AG10803 (cell line): Measurements from ENCODE around the gene MPPED2.

Experiments used
- DNase-seq: peaks from one replicate; pipeline ENCODE4 v3.0.0; 2010; ENCODE audit warnings: low read depth
- H3K4me3 ChIP-seq: 2 replicates; pipeline ENCODE4 v1.5.1; 2011; ENCODE audit warnings: mild to moderate bottlenecking, low read length, control low read depth
- TF ChIP-seq, protein P1 (sequence below): conservative IDR thresholded peaks from 2 replicates; pipeline ENCODE4 v1.5.1; 2011; ENCODE audit warnings: mild to moderate bottlenecking, low read length, control low read depth, inconsistent platforms

MPPED2 gene

GRCh38 chr11:30535818-30536217 is 50.3 kb downstream of the MPPED2 start:
- peak; percentile 1 for DNase-seq
- TF ChIP-seq, protein P1, sequence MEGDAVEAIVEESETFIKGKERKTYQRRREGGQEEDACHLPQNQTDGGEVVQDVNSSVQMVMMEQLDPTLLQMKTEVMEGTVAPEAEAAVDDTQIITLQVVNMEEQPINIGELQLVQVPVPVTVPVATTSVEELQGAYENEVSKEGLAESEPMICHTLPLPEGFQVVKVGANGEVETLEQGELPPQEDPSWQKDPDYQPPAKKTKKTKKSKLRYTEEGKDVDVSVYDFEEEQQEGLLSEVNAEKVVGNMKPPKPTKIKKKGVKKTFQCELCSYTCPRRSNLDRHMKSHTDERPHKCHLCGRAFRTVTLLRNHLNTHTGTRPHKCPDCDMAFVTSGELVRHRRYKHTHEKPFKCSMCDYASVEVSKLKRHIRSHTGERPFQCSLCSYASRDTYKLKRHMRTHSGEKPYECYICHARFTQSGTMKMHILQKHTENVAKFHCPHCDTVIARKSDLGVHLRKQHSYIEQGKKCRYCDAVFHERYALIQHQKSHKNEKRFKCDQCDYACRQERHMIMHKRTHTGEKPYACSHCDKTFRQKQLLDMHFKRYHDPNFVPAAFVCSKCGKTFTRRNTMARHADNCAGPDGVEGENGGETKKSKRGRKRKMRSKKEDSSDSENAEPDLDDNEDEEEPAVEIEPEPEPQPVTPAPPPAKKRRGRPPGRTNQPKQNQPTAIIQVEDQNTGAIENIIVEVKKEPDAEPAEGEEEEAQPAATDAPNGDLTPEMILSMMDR, result no peak
- H3K4me3 ChIP-seq, result no peak overlapping the region

- TF ChIP-seq, protein P1, result no peak
- no peak overlapping the region for H3K4me3 ChIP-seq
- no peak for DNase-seq
These were observed 52.7 kb downstream of the MPPED2 start for GRCh38 chr11:30533445-30533947.

- H3K4me3 ChIP-seq, result no peak overlapping the region
- DNase-seq, result no peak
- TF ChIP-seq, protein P1, result no peak
These were observed 58.6 kb downstream of the MPPED2 start for GRCh38 chr11:30527566-30527965.

DNA sequence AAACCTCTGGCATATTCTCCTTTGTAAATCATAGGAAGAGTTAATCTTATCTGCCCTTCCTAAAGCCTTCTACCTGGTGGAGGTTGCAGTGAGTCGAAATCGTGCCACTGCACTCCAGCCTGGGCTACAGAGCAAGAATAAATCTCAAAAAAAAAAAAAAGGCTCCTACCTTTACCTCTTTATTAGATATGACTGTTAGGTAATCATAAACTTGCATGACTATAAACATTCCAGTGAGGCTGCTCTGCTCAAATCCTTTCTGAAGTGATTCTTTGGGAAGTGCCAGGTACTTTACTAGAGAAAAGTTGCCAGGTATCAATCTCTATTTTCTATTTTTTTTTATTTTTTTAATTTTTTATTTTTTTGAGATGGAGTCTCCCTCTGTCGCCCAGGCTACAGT is 59.6 kb downstream of the MPPED2 start:
- TF ChIP-seq, protein P1, result no peak
- H3K4me3 ChIP-seq, result no peak overlapping the region
- no peak for DNase-seq

DNA sequence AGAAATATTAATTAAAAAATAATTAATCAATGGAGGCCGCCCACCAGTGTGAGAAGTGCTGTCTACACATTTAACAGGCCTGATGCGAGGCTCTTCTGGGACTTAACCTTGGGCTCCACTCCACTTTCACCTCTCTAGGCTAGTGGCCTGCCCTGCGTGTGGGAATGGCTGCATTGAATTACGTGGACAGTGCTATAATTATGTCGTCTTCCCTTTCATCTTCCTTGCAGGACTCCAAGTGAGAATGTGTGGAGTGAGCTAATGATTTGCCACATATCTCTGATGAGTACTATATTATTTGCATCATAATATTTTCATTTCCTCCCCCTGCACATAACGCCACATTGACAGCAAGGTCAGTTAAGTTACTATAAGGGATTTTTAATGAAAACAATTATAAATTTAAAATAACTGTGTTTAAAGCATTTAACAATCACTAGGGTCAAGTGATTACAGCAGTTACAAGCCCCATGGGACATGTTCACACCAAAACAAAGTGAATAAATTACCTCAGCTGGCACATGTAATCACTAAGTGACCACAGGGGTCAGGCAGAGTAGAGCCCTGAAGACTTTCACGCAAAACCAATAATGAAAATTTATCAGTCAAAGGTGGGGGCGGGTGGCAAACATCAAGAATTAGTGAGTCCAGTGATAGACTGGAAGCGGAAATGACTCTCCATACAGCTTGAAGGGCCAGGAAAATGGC is 63.5 kb downstream of the MPPED2 start:
- TF ChIP-seq, protein P1, result no peak
- DNase-seq, result no peak
- no peak overlapping the region for H3K4me3 ChIP-seq

DNA sequence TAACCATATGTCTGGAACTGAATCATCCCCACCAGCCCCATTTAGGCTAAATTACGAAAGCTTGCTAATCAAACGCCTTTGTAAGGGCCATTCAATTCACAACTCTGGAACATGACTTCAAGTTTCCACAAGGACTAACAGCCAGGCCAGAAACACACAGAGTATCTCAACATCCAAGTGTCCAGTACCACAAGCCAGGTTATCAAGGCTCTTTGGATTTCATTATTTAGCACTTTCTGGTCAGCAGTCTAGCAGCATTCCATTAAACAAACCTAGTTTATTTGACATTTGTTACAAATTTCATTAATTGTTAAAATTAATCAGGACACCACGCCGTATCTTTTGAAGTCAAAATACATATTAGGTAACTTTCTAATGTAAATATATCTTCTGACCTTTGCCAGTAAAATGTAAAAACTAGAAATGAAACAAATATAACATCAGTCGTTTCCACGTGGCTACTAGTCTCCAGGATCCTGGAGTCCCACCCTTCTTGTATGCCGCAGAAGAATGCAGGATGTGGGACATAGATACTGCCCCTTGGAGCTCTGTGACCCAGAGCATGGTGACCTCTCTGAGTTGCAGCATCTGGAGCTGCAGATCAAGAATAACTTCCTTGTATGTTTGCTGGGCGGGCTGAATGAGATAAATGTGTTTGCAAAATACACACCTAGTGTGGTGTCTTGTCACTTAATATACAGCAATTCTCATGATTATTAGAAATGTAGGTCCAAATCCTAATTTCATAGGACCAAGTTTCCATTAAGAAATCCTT is 64.7 kb downstream of the MPPED2 start:
- no peak for DNase-seq
- no peak overlapping the region for H3K4me3 ChIP-seq
- TF ChIP-seq, protein P1, result no peak
